Body of pancreas (tissue), 4 donors: ENCODE measurements around the gene TAF4B. TPM values are rescaled to one million over a fixed set of nuclear protein-coding genes. Genes with fewer than 3 reads are reported as not detected.

Source experiments
- ATAC-seq: fragments of 150-250 bp; one replicate; pipeline ENCODE4 v1.9.1; 2016
- DNase-seq, 4 donors: peaks; one replicate each; pipeline ENCODE4 v3.0.0-alpha.2; 2019
- H3K27ac ChIP-seq, 4 donors: fragments of 200-600 bp; sonication (generic); 1 replicate in 3 of 4; 2 replicates in 1 of 4; pipeline versions ENCODE4 v1.5.1 to v1.6.1; 2016 to 2019; ENCODE audit warnings: mild to moderate bottlenecking in 1 of 4, mixed read lengths in 1 of 4, moderate library complexity in 1 of 4
- H3K27me3 ChIP-seq, 2 donors: fragments of 200-600 bp; sonication (generic); one replicate each; pipeline ENCODE4 v1.6.0; 2016; ENCODE audit warnings: mild to moderate bottlenecking in 1 of 2
- H3K36me3 ChIP-seq, 2 donors: fragments of 200-600 bp; sonication (generic); replicated peaks in 1 of 2; 2 replicates each; pipeline ENCODE4 v1.5.1; 2016; ENCODE audit warnings: low read depth in 2 of 2; ENCODE audit not compliant: insufficient read depth in 1 of 2
- H3K4me1 ChIP-seq: fragments of 200-600 bp; sonication (generic); one replicate; pipeline ENCODE4 v1.6.0; 2016
- H3K4me3 ChIP-seq, 2 donors: fragments of 200-600 bp; sonication (generic); 1 replicate in 1 of 2; 2 replicates in 1 of 2; pipeline ENCODE4 v1.5.1; 2016 to 2019
- H3K9me3 ChIP-seq, 3 donors: fragments of 200-600 bp; sonication (generic); 1 replicate in 2 of 3; 2 replicates in 1 of 3; pipeline ENCODE4 v1.5.1; 2016
- CTCF ChIP-seq, 7 experiments: fragments of 450-650 bp in 4 of 7; fragments of 200-600 bp in 3 of 7; sonication (generic) in 3 of 7; IDR thresholded peaks; one replicate each; pipeline ENCODE4 v1.5.1; 2016 to 2019; ENCODE audit warnings: antibody characterized with exemption in 7 of 7
- POLR2A ChIP-seq, 3 donors: fragments of 450-650 bp; IDR thresholded peaks; one replicate each; pipeline ENCODE4 v1.6.1; 2016; ENCODE audit warnings: antibody characterized with exemption in 3 of 3, mild to moderate bottlenecking in 2 of 3
- WGBS, 2 donors: methylation state at CpG; one replicate each; pipeline ENCODE4 v1.1.5; 2017; 5-methylcytosine and 5-hydroxymethylcytosine counted together
- intact Hi-C: fragments of 100-400 bp; cut with DNase I; formaldehyde crosslinking; loops from one replicate; pipeline ENCODE4 v1.15.1; 2023
- small RNA-seq: library from RNA; depleted of rRNA; stranded (forward); fragments of <200 nt; gene quantifications from one replicate; pipeline ENCODE3, GENCODE V24; 2016
- total RNA-seq, 2 donors: library from RNA; depleted of rRNA; stranded (reverse); fragments of >200 nt; gene quantifications; one replicate each; pipeline ENCODE4 v1.1.0, GENCODE V29; 2016

TAF4B gene
- total RNA-seq, 2 donors from 2014 or later, result 4.2 to 12.2 TPM

GRCh38 chr18:26439537-26439936 lies 213.3 kb downstream of the TAF4B start:
- no peak overlapping the region for H3K4me3 ChIP-seq
- WGBS, 2 donors, result 66 to 70% methylated on average over 4 of the region's 4 CpGs
- H3K27ac ChIP-seq, result no peak overlapping the region
- DNase-seq (no peak), ATAC-seq (no peak)
- no peaks in the 10 kb centered on the region for H3K4me1 ChIP-seq
- no peaks in the 10 kb centered on the region for H3K27me3 ChIP-seq
- intact Hi-C loops, result no loop called here
- no peak for TF ChIP-seq POLR2A (IDR thresholded peaks at IDR 0.05)
- no peak for TF ChIP-seq CTCF (IDR thresholded peaks at IDR 0.05)
- no peaks in the 10 kb centered on the region for H3K36me3 ChIP-seq
- H3K9me3 ChIP-seq, result no peaks in the 10 kb centered on the region

GRCh38 chr18:26440644-26441043 lies 214.4 kb downstream of the TAF4B start:
- 45 to 50% methylated on average over 8 of the region's 8 CpGs for WGBS, 2 donors
- ATAC-seq, result peak; percentile 71
- TF ChIP-seq POLR2A (IDR thresholded peaks at IDR 0.05), result no peak
- no peak for TF ChIP-seq CTCF (IDR thresholded peaks at IDR 0.05)

More at GRCh38 chr18:26440644-26441043, 214.4 kb downstream of the TAF4B start:
- peak in 1 of 4 donors; percentile 13 for DNase-seq
- intact Hi-C loops, result no loop called here
- no peaks in the 10 kb centered on the region for H3K4me1 ChIP-seq
- no peak overlapping the region for H3K4me3 ChIP-seq
- H3K27me3 ChIP-seq, result no peaks in the 10 kb centered on the region
- no peaks in the 10 kb centered on the region for H3K9me3 ChIP-seq
- H3K27ac ChIP-seq, result no peak overlapping the region
- no peaks in the 10 kb centered on the region for H3K36me3 ChIP-seq

Small RNA genes lying within 50 kb of the gene (small RNA-seq; reads per million reads assigned to genes)
- not detected for gene RNU6-1289P

Other genes starting within 250 kb of the TAF4B start
- 10 to 100 TPM; 36.6 to 49.8 TPM for gene SS18, start 135.8 kb upstream of the TAF4B start, total RNA-seq
- not detected for gene PSMA8, start 92.6 kb upstream of the TAF4B start, total RNA-seq